IPS DF 4.7 (cell line): ENCODE data around the gene DCAF17.

Source experiments
- DNase-seq: peaks from one replicate; pipeline ENCODE4 v3.0.0-alpha.2; 2013; ENCODE audit warnings: low spot score; ENCODE audit errors: extremely low read depth

The DCAF17 gene, protein sequence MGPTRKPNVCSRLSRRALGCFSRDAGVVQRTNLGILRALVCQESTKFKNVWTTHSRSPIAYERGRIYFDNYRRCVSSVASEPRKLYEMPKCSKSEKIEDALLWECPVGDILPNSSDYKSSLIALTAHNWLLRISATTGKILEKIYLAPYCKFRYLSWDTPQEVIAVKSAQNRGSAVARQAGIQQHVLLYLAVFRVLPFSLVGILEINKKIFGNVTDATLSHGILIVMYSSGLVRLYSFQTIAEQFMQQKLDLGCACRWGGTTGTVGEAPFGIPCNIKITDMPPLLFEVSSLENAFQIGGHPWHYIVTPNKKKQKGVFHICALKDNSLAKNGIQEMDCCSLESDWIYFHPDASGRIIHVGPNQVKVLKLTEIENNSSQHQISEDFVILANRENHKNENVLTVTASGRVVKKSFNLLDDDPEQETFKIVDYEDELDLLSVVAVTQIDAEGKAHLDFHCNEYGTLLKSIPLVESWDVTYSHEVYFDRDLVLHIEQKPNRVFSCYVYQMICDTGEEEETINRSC

DNA sequence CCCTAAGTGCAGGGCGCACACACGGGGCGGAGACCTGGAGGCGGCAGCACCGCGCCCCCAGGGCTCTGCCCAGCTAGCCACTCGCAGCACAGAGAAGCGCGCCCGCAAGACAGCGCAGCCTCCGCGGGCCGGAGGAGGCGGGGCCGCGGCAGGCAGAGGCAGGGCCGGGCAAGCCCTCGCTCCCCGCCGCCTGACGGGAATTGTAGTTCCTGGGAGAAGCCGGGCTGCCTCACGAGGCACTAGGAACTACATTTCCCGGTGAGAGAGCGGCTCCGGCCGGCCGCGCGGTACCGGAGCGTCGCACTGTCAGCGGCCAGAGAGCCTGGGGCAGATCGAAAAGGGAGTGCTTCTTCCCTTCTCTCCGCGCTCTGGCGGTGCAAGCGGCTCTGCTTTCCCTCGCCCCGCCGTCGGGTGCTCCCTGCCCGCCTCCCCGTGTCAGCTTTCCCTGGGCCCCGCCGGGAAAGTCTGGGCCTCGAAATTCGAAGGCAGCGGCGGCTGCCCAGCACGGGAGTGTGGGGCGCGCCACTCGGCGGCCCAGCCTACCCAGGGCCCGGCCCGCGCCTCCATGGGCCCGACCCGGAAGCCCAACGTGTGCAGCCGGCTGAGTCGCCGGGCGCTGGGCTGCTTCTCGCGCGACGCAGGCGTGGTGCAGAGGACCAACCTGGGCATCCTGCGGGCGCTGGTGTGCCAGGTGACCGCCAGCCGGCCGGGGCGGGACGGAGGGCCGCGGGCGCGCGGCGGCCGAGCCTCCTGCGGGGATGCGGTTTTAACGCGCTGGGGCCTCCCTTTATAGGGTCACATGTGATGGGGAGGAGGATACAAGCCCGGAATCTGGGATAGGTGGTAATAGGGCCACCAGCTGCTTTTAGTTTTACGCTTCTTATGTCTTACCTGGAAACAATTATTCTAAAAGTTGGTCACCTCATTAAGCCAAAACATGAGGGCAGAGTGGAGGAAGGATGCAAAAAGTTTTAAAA lies at the start of gene DCAF17:
TSS of gene DCAF17 (plus strand) at position 214 of the 977 bp plus-strand sequence. CDS start at position 566, 352 bp downstream.
- peak; percentile 83 for DNase-seq

- DNase-seq, result no peak
These were observed 47.4 kb upstream of the DCAF17 start for GRCh38 chr2:171386627-171387026.

- no peak for DNase-seq
These were observed 47.0 kb upstream of the DCAF17 start for GRCh38 chr2:171387052-171387451.

DNA sequence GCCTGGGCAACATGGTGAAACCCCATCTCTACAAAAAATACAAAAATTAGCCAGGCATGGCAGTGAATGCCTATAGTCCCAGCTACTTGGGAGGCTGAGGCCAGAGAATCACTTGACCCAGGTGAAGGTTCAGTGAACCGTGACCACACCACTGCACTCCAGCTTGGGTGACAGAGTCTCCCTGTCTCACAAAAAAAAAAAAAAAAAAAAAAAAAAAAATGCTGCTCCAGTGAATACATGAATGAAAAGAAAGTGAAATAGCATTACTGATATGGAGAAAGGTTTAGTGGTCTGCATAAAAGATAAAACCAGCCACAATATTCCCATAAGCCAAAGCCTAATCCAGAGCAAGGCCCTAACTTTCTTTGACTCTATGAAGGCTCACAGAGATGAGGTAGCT lies 44.7 kb upstream of the DCAF17 start:
- no peak for DNase-seq

DNA sequence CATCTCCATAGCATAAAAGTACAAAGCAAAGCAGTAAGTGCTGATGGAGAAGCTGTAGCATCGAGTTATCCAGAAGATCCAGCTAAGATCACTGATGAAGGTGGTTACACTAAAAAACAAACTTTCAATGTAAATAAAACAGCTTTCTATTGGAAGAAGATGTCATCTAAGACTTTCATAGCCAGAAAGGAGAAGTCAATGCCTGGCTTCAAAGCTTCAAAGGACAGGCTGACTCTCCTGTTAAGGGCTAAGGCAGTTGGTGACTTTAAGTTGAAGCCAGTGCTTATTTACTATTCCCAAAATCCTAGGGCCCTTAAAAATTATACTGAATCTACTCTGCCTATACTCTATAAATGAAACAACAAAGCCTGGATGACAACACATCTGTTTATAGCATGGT lies 44.2 kb upstream of the DCAF17 start:
- no peak for DNase-seq

GRCh38 chr2:171390941-171391516 lies 43.0 kb upstream of the DCAF17 start:
- no peak for DNase-seq

- DNase-seq, result no peak
These were observed 42.5 kb upstream of the DCAF17 start for GRCh38 chr2:171391532-171391931.

DNA sequence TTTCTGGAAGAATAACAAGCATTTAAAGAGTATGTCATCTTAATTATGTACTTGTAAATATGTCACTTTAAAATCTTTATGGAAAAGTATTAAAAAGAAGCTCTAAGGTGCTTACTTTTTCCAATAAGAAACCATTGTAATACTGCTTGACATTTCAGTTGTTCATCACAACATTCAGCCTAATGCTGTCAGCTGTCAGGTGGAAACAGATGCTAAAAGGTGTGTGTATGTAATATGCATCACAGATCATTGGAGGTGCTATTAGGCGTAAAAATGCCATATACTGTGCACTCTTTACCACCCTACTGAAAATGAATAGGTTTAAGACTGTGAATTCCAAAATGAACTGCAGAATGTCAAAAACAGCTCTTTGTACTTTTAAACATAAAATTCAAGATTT lies 40.5 kb upstream of the DCAF17 start:
- DNase-seq, result no peak

DNA sequence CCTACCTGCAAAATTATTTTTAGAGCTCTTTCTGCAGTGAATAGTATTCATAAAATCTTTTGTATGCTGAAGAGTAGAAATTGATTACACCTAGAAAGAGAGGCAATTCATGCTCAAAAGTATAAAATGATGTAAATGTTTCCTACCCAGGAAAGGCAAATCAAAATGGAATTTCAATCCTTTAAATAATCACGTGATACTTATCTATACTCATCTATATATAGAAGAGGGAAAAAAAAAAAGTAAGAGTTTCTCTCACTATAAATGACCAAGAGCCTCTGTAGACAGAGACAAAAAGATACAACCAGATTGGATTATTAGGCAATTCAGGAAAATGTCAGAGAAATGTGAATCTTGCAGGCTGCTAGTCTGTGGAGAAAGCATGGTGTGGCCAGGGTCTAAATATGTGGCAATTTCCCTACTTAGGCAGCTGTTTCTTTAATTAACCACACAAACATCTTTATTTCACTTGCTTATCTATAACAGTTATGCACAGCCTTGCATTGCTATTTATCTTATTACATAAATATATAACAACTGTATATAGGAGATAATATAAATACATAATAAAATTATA lies 39.8 kb upstream of the DCAF17 start:
- DNase-seq, result no peak

GRCh38 chr2:171399292-171399691 lies 34.7 kb upstream of the DCAF17 start:
- no peak for DNase-seq

DNA sequence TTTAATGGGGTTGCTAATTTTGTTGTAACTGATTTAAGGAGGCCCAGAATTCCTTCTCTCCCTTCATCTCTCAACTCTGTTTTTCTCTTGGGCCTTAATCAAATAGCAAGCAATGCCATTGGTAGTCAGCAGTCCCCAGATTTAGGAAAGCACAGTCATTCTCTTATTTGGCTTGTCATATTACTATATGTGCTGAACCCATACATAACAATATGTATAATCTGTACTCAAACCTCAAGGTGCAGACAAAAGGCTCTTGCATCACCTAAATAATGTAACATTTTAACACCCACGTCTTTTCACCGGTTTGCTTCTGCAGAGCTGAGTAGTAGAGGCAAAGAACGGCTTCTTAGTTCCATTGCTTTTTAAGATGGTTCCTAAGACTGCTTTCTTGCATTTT lies 33.6 kb upstream of the DCAF17 start:
- no peak for DNase-seq

- DNase-seq, result no peak
These were observed 32.1 kb upstream of the DCAF17 start for GRCh38 chr2:171401947-171402346.

- no peak for DNase-seq
These were observed 31.0 kb upstream of the DCAF17 start for GRCh38 chr2:171402906-171403580.

DNA sequence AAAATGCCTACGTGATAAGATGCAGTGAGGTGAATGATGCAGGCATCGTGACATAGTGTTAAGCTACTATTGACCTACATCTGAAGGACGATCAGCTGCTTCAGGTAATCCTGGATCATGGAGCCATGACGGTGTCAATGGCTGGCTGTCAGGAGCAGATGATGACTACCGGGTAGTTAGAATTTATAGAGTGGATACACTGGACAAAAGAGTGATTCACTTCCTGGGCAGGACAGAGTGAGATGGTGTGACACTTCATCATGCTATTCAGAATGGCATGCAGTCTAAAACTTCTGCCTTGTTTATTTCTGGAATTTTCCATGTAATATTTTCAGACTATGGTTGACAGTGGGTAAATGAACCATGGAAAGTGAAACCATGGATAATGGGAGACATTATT lies 29.8 kb upstream of the DCAF17 start:
- no peak for DNase-seq

DNA sequence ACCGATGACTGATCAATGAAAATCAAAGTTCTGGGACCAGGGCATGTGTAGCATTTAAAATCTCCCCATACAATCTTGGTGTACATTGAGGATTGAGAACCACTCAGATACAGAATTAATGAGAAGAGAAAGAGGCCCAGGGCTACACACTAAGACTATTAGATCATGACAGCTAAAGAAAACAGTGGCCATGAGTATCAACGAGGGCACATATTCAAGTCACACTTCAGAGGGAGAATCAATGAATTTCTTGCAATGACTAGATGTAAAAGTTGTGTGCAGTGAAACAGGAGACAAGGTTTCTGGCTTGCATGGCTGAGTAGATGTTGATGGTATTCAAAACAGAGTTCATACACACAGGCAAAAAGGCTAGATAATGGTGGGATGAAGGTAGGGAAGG lies 29.3 kb upstream of the DCAF17 start:
- no peak for DNase-seq

DNA sequence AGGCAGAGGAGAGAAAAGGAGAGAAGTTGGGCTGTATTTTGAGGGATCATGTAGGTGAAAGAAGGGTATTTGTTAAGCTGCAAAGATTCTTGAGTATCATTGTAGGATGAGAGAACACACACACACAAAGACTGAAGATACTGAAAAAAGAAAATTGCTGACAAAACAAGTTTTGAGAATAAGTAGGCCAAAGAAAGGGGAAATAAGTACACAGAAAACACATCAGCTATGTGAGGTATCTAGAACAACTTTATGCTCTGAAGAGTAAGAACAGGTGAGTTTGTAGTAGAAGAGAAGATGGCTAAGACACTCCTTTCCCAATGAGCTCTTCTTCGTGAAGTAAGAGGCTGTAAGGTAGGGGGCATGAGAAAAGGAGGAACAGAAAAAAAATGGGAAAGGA lies 28.5 kb upstream of the DCAF17 start:
- DNase-seq, result no peak

DNA sequence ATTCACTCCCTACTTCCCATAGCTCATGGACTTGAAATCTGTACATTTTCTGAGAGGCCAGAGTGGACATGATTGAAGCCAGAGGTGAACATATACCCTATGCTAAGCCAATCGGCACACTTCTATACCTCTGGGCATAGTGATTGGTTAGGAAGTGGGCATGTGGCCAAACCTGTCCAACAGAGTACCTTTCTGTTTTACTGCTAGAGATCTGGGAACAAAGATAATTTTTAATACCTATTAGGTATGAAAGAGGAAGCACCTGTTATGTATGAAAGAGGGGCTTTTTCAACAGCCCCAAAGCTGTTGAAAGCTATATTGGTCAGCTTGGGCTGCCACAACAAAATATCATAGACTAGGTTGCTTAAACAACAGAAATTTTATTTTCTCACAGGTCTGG lies 28.0 kb upstream of the DCAF17 start:
- DNase-seq, result no peak

GRCh38 chr2:171407030-171407675 lies 26.9 kb upstream of the DCAF17 start:
- no peak for DNase-seq

DNA sequence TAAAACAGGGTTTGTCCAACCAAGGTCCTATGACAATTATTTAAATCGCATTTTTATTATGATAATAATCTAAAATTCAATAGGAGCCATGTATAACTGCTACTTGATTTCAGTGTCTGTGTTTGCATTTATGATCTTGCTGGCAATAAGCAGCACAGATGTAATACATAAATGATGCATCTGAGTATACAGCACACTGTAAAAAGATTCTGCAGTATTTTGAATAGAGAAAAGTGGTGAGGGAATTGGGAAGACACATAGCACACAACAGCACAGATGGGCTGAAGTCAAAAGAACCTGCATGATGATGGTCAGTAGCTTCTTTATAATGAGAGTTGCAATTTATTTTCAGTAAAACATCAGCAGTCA lies 26.4 kb upstream of the DCAF17 start:
- DNase-seq, result no peak

DNA sequence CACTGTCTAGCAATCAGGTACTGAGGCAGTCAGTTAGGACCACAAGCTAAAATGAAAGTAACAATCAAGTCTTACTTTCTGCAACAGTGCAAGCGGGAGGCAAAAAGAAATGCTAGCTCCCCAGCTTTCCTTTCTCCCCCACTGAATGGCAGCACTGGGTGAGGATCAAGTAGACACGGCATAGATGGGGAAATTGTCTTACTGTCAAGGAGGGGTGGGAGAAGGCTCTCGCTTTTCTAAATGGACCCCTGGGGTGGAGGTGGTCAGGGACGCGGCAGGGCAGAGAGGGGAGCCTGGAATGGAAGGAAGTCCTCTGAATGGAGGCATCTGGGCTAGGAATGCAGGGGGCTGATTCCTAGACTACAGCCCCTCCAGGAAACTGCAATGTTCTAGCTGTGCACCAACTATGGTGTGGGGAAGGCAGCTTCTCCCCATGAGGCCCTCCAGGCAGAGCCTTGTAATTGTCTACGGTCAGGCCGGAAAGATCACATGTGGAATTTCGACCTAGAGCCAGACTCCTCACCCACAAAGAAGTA lies 24.5 kb upstream of the DCAF17 start:
- no peak for DNase-seq
